Activated CD4-positive, alpha-beta T cell treated with anti-CD3 and anti-CD28 coated beads, Interleukin-10, Interleukin-2, amounts not matched to agents 100 ng/mL and 50 ng/mL, durations not matched to agents 16 hours and 8 hours (primary cell): Measurements from ENCODE around the gene TDRD3.
A peak's percentile ranks its signal among the peaks of the same experiment; 100 is the strongest.

ENCODE experiments used
- DNase-seq: peaks from one replicate; pipeline ENCODE4 v3.0.0-alpha.2; 2020

Gene TDRD3

DNA sequence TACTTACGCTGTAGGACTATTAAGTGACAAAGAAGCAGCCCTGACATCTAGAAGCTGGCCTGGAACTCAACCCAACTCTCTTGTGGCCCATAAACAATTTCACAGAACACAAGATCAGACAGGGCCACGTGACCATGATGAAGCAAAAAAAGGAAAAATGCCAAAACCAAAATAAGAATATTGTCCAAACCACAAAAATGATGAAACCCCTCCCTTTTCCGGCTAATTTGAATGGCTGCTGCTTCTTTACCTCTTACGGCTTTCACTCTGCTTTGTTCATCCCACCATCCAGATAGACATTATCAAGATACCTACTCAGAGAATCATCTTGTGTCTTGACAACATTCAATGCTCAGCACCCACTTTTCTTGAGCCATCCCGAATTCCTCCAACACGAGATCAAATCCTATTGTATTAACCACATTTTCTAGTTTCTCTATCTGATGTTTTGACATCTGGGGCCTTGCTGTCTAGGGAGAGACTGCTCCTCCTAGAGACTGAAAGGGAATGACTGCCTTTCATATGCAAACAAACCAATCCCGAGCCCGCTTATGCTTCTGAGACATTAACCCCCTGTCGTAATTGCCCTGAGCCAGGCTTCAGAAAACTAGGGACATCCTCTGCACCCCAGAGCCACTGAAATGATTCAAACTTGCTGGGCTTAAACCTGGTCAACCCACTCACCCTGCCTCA, 186.3 kb downstream of the TDRD3 start:
- DNase-seq = no peak

DNA sequence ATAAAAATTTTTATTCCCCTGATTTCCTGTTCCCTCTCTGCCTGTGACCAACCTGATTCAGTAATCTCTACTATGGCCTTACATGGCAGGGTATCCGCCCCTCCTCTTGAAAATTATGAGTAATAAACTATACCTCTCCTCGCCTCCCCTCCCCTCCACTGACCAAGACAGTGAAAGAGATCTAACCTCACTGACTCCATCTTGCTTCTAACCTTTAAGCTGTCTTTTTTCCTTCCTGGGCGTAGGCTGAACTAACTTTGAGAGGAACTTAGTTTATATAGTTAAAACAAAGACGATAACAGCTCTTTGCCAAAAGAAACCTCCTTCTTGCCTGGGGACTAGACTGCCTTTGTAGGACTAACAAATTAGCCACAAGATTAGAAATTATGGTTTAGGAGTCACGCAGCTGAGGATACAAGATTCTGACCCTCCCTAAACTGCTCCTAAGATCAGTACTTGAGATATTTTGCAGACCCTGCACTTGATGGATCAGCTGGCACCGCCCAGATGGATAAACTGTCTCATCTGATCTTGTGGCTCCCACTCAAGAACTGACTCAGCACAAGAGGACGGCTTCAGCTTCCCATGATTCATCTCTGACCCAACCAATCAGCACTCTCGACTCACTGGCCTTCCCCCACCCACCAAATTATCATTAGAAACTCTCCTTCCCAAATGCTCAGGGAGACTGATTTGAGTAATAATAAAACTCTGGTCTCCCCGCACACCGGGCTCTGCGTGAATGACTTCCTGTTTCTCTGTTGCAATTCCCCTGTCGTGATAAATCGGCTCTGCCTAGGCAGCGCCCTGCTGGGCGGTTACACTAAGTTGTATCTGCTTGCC, 187.1 kb downstream of the TDRD3 start:
- DNase-seq = peak; percentile 39

DNA sequence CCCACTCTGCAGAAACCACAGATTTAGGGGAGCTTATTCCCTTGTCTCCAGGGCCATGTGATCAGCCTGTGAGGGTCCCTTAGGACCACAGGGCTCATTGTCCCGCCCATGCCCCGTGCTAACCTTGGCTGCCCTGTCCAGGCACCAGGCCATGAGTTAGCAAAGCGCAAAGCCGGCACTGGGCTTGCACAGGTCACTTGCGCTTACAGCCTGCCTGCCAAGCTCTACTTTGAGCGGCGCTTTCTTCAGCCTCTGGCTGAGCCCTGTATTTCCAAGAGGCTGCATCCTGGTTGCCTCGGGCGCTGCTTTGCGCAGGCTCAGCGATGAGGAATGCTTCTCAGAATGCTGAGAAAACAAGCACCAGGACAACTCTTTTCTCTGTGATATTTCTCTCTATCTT, 188.0 kb downstream of the TDRD3 start:
- DNase-seq = no peak

DNA sequence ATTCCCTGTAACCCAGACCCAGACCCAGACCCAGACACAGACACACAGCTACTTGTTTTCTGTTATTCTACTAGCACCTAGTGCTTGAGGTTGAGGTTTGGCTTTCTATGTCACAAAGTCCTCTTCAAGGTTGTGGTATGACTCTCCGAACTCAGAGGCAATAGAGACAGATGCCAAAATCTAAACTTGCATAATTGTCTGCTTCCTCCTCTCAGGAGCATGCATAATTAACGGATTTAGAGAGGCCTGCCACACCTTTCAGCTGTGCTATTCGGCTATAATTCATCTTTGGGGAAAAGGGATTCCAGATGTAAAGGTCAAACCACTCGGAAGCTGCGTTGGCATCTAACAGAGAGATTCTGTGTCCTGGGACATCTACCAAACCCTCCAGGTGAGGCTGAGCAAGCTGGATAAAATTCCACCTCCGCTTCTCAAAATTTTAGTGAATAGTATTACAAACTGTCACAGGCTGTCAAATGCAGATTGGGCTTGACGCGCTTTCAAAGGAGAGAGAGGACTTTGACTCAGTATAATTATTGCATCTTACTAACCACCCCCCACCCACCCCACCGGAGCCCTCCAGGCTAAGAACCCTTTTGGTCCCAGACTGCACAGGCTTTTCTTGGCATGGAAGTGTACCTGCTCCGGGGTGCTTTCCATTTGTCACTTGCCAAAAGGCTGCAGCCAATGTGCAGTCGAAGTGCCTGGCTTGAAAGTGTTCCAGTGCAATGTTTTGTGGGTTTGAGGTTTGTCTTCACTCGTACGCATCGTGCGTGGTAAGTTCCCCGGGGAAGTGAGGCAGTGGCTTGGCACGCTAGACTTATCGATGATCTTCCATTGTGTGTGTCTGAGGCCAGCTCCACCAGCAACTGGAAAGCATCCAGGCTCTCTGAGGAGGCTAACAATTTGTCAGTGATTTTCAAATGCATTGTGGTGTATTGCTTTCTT, 194.1 kb downstream of the TDRD3 start:
- DNase-seq = no peak

DNA sequence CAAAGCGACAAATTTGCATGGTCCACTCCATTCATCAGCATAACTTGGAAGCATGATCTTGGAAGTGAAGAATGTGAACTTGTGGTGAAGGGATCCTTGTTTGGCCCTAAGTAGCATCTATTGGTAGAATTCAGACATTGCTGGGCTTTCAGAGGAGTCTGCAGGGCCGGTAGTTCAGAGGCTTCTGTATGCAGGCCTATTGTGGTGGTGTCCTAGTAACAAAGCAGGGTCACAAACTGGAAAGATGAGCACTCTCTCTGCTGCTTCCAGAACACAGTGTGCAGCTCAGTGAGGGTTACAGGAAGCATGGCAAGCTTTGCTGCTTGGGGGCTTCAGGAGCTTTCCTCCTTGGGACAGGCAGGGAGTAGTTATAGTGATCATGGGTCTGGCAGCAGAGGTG, 206.0 kb downstream of the TDRD3 start:
- no peak for DNase-seq

DNA sequence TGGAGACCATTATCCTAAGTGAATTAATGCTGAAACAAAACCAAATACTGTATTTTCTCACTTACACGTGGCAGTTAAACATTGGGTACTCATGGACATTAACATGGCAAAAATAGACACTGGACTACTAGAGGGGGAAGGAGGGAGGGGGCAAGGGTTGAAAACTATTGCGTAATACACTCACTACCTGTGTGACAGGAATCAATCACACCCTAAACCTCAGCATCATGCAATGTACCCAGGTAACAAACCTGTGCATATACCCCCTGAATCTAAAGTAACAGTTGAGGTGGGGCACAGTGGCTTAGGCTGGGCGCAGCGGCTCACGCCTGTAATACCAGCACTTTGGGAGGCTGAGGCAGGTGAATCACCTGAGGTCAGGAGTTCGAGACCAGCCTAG, 207.0 kb downstream of the TDRD3 start:
- no peak for DNase-seq

DNA sequence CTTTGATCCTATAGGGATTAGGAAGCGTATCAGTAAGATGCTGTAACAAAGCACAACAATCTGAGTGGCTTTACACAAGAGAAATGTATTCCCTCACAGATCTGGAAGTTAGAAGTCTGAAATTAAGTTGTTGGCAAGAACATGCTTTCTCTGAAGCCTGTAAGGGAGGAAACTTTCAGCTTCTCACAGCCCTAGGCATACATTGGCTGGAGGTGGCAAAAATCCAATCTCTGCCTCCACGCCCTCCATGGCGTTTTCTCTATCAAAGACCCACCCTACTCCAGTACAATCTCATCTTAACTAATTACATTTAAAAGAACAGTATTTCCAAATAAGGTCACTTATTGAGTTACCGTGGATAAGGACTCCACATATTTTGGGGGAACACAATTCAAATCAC, 211.9 kb downstream of the TDRD3 start:
- no peak for DNase-seq

DNA sequence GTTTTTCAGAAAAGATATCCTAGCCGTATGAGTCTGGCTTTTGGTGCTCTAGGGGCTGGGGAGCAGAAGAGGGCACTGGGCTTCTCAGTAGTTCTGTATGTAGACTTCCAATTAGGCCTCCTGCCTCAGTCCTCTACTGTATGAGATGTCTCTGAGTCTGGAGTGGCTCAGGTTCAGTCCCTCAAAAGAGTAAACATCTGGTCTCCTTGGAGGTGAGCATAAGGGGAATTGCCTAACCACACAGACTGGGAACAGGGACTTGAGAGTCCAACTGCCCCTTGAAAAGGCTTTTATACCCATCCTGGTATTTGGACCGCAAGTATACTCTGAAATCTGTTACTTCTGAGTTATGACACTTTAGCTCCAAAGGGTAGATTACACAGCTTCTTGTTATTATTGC, 214.5 kb downstream of the TDRD3 start:
- DNase-seq = no peak

DNA sequence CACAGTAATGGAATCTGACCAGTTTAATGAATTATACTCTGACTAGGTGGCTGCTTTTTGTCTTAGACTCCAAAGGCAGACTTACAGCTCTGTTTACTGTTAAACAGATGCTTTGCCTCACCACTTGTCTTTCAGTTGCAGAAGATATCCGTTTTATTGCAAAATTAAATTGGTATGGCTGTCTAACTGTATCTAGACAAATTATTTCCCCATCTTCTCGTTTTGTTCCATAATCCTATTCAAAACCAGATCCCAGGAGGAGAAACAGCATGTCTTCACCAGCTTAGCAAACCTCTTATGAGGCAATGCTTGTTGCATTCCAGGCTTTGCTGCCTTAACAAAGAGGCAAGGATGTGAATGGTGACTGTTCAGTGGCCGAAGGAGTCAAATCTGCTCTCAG, 215.6 kb downstream of the TDRD3 start:
- no peak for DNase-seq

DNA sequence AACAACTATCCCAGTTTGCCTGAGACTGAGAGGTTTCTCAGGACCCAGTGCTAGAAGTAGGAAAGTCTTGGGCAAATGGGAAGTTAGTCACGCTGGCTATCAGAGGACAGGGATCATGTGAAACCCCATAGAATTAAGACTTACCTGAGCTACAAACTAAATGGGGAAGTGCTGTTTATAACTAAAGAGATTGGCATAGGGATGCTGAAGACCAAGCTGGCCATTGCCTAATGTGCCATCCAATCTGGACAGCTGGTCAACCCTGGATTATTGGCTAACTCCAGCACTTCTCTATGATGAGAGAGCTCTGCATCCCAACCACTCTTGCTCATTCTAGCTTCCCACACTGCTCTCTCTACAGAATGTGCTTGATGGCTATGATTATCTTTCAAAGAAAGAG, 216.1 kb downstream of the TDRD3 start:
- DNase-seq = no peak

DNA sequence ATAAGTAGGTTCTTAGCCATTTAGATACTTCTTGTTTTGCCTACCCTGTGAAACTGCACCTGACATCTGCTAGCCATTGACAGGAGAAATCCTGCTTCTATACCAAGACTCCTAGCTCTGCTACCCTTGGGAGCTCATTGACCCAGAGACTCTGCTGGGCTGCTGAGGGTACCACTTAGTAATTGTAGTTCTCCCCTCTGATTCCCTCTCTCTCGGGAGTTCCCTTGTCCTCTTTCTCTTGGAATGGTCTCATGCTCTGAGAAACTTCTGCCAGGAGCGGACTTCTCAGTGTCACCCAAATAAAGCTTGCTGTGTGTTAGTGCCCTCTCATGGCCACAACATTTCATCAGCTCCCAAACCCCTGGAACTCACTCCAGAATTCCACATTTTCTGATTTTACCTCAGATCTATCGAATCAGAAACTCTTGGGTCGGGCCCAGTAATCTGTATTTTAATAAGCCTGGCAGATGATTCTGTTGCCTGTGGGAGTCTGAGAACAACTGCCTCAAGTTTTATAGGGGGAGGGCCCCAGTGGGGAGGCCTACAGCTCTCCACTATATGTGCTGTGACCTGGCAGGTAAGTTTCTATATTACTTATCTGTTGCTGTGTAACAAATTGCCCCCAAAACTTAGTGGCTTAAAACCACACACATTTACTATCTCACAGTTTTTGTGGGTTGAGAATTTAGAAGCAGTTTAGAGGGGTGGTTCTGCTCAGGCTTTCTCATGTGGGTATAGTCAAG, 221.1 kb downstream of the TDRD3 start:
- no peak for DNase-seq

DNA sequence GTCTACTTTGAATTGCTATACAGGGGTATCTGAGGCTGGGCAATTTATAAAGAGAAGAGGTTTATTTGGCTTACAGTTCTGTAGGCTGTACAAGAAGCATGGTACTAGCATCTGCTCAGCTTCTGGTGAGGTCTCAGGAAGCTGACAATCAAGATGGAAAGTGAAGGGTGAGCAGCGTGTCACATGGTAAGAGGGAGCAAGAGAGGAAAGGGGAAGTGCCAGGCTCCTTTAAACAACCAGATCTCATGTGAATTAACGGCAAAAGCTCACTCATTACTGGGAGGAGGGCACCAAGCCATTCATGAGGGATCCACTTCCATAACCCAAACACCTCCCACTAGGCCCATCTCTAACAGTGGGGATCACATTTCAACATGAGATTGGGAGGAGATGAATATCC, 222.4 kb downstream of the TDRD3 start:
- no peak for DNase-seq

DNA sequence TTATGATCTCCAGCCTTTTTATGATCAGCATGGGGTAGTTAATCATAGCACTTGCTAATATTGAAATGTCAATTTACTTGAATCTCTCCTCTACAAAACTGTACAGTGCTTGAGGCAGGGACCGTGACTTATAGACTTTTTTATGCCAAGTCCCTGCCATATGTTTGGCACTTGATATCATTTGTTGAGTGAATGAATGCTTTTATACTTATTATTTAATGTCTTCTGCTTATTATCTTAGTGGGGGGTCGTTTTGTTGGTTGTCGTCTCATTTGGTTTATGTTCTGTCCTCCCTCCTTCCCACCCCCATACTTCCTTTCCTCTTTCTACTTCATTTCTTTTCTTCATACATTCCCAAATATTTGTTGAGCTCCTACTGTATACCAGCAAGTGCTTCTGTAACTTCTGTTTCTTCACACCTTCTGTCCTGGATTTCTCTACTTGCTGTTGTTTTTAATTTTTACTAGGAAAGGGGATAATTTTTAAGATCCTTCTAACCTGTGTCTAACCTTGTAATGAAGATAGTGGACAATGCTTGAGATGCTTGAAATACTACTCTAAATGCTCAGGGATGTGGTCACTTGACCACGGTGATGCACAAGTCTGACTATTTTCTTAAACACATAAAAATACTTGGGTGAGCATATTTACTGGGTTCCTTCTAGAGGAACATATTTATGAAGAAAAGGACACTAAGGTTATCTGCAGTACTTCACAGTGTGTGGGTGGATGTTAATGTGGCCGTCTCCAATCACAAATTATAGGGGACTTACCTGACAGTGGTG, 223.8 kb downstream of the TDRD3 start:
- DNase-seq = no peak

DNA sequence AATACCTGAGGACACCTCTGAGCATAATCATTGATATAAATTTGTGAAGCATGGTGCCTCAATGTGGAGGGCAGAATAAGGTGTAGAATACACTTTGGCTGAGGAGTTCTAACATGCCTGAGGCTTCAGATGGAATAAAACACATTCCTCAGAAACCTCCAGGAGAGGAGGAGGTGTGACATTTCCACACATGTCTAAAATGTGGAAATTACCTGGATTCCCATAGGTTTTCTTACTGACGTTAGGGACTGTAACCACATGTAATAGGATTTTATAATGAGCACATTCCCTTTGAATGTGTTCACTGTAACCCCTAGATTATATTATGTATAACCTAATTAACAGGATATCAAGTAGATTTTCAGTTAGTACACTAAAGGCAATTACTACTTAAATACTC, 226.1 kb downstream of the TDRD3 start:
- no peak for DNase-seq
